HEK293 (cell line): ENCODE data around the gene ROR2.

ENCODE experiments used
- HOXC10 ChIP-seq: sonication (generic); formaldehyde crosslinking; IDR thresholded peaks from 2 replicates; pipeline ENCODE4 v1.8.1; 2023; ENCODE audit warnings: mild to moderate bottlenecking, missing genetic modification reagents
- IKZF3 ChIP-seq: fragments of 450-650 bp; IDR thresholded peaks from 2 replicates; pipeline ENCODE4 v1.5.0; 2018; ENCODE audit warnings: missing biosample characterization, mild to moderate bottlenecking, missing genetic modification characterization, moderate library complexity
- KLF10 ChIP-seq: fragments of 450-650 bp; IDR thresholded peaks from 2 replicates; pipeline ENCODE4 v1.5.1; 2018; ENCODE audit warnings: missing biosample characterization, mild to moderate bottlenecking, missing genetic modification characterization
- KLF7 ChIP-seq: fragments of 450-650 bp; formaldehyde crosslinking; IDR thresholded peaks from 2 replicates; pipeline ENCODE4 v1.5.1; 2016; ENCODE audit warnings: missing biosample characterization, missing genetic modification characterization, borderline replicate concordance
- KLF9 ChIP-seq: fragments of 450-650 bp; formaldehyde crosslinking; IDR thresholded peaks from 2 replicates; pipeline ENCODE4 v1.5.1; 2016; ENCODE audit warnings: missing biosample characterization, missing genetic modification characterization, low read depth
- MYNN ChIP-seq: fragments of 450-650 bp; formaldehyde crosslinking; IDR thresholded peaks from 2 replicates; pipeline ENCODE4 v1.5.1; 2016; ENCODE audit warnings: missing biosample characterization, missing genetic modification characterization, borderline replicate concordance
- TCF7L2 ChIP-seq: IDR thresholded peaks from 2 replicates; pipeline ENCODE4 v1.6.1; 2011; ENCODE audit warnings: low read depth, mild to moderate bottlenecking, inconsistent platforms, low read length, moderate library complexity, borderline replicate concordance
- ZBTB8A ChIP-seq: fragments of 450-650 bp; formaldehyde crosslinking; IDR thresholded peaks from 2 replicates; pipeline ENCODE4 v1.5.1; 2016; ENCODE audit warnings: missing biosample characterization, missing genetic modification characterization
- ZEB2 ChIP-seq: fragments of 450-650 bp; formaldehyde crosslinking; IDR thresholded peaks from 2 replicates; pipeline ENCODE4 v1.5.1; 2016; ENCODE audit warnings: missing biosample characterization, missing genetic modification characterization
- ZNF132 ChIP-seq: fragments of 450-650 bp; formaldehyde crosslinking; IDR thresholded peaks from 2 replicates; pipeline ENCODE4 v1.5.1; 2017; ENCODE audit warnings: missing biosample characterization, missing genetic modification characterization, borderline replicate concordance
- ZNF214 ChIP-seq: fragments of 450-650 bp; formaldehyde crosslinking; IDR thresholded peaks from 2 replicates; pipeline ENCODE4 v1.5.1; 2017; ENCODE audit warnings: missing biosample characterization, mild to moderate bottlenecking, missing genetic modification characterization, borderline replicate concordance
- ZNF24 ChIP-seq: fragments of 450-650 bp; formaldehyde crosslinking; IDR thresholded peaks from 2 replicates; pipeline ENCODE4 v1.5.1; 2016; ENCODE audit warnings: missing biosample characterization, missing genetic modification characterization
- ZNF391 ChIP-seq: fragments of 450-650 bp; formaldehyde crosslinking; IDR thresholded peaks from 2 replicates; pipeline ENCODE4 v1.5.1; 2016; ENCODE audit warnings: low read depth, missing biosample characterization, missing genetic modification characterization, borderline replicate concordance
- ZNF404 ChIP-seq: fragments of 450-650 bp; formaldehyde crosslinking; IDR thresholded peaks from 2 replicates; pipeline ENCODE4 v1.5.1; 2017; ENCODE audit warnings: missing biosample characterization, missing genetic modification characterization
- ZNF530 ChIP-seq: fragments of 450-650 bp; formaldehyde crosslinking; IDR thresholded peaks from 2 replicates; pipeline ENCODE4 v1.5.1; 2016; ENCODE audit warnings: low read depth, missing biosample characterization, missing genetic modification characterization
- ZNF560 ChIP-seq: fragments of 450-650 bp; formaldehyde crosslinking; IDR thresholded peaks from 2 replicates; pipeline ENCODE4 v1.5.1; 2017; ENCODE audit warnings: missing biosample characterization, missing genetic modification characterization, borderline replicate concordance
- ZNF623 ChIP-seq: fragments of 450-650 bp; formaldehyde crosslinking; IDR thresholded peaks from 2 replicates; pipeline ENCODE4 v1.5.1; 2016; ENCODE audit warnings: missing biosample characterization, missing genetic modification characterization
- ZNF664 ChIP-seq: fragments of 450-650 bp; formaldehyde crosslinking; IDR thresholded peaks from 2 replicates; pipeline ENCODE4 v1.5.1; 2016; ENCODE audit warnings: missing biosample characterization, missing genetic modification characterization
- ZNF747 ChIP-seq: fragments of 450-650 bp; formaldehyde crosslinking; IDR thresholded peaks from 2 replicates; pipeline ENCODE4 v1.5.1; 2016; ENCODE audit warnings: missing biosample characterization, missing genetic modification characterization
- ZNF843 ChIP-seq: fragments of 450-650 bp; formaldehyde crosslinking; IDR thresholded peaks from 2 replicates; pipeline ENCODE4 v1.5.1; 2016; ENCODE audit warnings: missing biosample characterization, missing genetic modification characterization
- ZSCAN30 ChIP-seq: fragments of 450-650 bp; IDR thresholded peaks from 2 replicates; pipeline ENCODE4 v1.5.1; 2018; ENCODE audit warnings: missing biosample characterization, mild to moderate bottlenecking, missing genetic modification characterization, moderate library complexity
- TF ChIP-seq, protein P1 (sequence below): fragments of 450-650 bp; IDR thresholded peaks from 2 replicates; pipeline ENCODE4 v1.5.1; 2018; ENCODE audit warnings: missing biosample characterization, mild to moderate bottlenecking, missing genetic modification characterization
- TF ChIP-seq, protein P2 (sequence below): fragments of 450-650 bp; formaldehyde crosslinking; IDR thresholded peaks from 2 replicates; pipeline ENCODE4 v1.5.1; 2017; ENCODE audit warnings: missing biosample characterization, missing genetic modification characterization
- TF ChIP-seq, protein P3 (sequence below): fragments of 450-650 bp; formaldehyde crosslinking; IDR thresholded peaks from 2 replicates; pipeline ENCODE4 v1.5.1; 2016; ENCODE audit warnings: missing biosample characterization, missing genetic modification characterization, borderline replicate concordance
- TF ChIP-seq, protein P4 (sequence below): fragments of 450-650 bp; formaldehyde crosslinking; IDR thresholded peaks from 2 replicates; pipeline ENCODE4 v1.5.1; 2016; ENCODE audit warnings: missing biosample characterization, missing genetic modification characterization
- TF ChIP-seq, protein P5 (sequence below): fragments of 450-650 bp; formaldehyde crosslinking; IDR thresholded peaks from 2 replicates; pipeline ENCODE4 v1.5.1; 2016; ENCODE audit warnings: missing biosample characterization, missing genetic modification characterization
- TF ChIP-seq, protein P6 (sequence below): fragments of 450-650 bp; formaldehyde crosslinking; IDR thresholded peaks from 2 replicates; pipeline ENCODE4 v1.5.1; 2016; ENCODE audit warnings: missing biosample characterization, missing genetic modification characterization

ROR2 gene

DNA sequence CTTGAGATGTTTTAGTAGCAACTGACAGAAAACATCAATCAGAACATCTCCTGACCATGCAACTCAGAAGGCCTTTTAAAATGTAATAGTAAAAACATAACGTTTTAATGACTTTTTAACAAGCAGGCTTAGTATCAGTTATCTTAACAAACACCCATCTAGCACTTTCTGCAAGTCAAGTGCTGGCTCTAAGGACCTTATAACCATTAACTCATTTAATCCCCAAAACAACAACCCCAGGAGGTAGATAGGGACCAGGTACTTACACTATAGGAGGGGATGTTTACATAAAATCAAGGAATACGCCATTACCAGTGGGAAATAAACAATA is 41.8 kb downstream of the ROR2 start (continued):
- TF ChIP-seq, protein P1, sequence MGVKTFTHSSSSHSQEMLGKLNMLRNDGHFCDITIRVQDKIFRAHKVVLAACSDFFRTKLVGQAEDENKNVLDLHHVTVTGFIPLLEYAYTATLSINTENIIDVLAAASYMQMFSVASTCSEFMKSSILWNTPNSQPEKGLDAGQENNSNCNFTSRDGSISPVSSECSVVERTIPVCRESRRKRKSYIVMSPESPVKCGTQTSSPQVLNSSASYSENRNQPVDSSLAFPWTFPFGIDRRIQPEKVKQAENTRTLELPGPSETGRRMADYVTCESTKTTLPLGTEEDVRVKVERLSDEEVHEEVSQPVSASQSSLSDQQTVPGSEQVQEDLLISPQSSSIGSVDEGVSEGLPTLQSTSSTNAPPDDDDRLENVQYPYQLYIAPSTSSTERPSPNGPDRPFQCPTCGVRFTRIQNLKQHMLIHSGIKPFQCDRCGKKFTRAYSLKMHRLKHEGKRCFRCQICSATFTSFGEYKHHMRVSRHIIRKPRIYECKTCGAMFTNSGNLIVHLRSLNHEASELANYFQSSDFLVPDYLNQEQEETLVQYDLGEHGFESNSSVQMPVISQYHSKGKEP (tag by site-specific recombination) = peak; percentile 37; the same call in 1 of the 2 replicates
- TF ChIP-seq ZNF391 (tag by site-specific recombination) (no peak), KLF9 (no peak), ZNF664 (tag by site-specific recombination) (no peak), ZNF132 (tag by site-specific recombination) (no peak), ZNF214 (tag by site-specific recombination) (no peak), ZSCAN30 (tag by site-specific recombination) (0 out of 2 replicates have a peak, but pooled peaks have one; percentile 18), ZNF530 (no peak), ZBTB8A (tag by site-specific recombination) (peak; percentile 36; the same call in 1 of the 2 replicates), ZNF623 (no peak), ZNF24 (tag by site-specific recombination) (no peak), IKZF3 (tag by site-specific recombination) (peak; percentile 76; the same call in 1 of the 2 replicates), KLF10 (peak; percentile 31; the same call in 1 of the 2 replicates), ZNF404 (tag by site-specific recombination) (no peak), ZNF560 (tag by site-specific recombination) (no peak), KLF7 (tag by site-specific recombination) (peak; percentile 54; the same call in 1 of the 2 replicates), MYNN (tag by site-specific recombination) (no peak), ZNF747 (no peak), ZNF843 (tag by site-specific recombination) (peak; percentile 84), HOXC10 (no peak), ZEB2 (no peak), TCF7L2 (peak; percentile 39; the same call in 1 of the 2 replicates)
- TF ChIP-seq, protein P2, sequence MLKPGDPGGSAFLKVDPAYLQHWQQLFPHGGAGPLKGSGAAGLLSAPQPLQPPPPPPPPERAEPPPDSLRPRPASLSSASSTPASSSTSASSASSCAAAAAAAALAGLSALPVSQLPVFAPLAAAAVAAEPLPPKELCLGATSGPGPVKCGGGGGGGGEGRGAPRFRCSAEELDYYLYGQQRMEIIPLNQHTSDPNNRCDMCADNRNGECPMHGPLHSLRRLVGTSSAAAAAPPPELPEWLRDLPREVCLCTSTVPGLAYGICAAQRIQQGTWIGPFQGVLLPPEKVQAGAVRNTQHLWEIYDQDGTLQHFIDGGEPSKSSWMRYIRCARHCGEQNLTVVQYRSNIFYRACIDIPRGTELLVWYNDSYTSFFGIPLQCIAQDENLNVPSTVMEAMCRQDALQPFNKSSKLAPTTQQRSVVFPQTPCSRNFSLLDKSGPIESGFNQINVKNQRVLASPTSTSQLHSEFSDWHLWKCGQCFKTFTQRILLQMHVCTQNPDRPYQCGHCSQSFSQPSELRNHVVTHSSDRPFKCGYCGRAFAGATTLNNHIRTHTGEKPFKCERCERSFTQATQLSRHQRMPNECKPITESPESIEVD = peak; percentile 84
- TF ChIP-seq, protein P3, sequence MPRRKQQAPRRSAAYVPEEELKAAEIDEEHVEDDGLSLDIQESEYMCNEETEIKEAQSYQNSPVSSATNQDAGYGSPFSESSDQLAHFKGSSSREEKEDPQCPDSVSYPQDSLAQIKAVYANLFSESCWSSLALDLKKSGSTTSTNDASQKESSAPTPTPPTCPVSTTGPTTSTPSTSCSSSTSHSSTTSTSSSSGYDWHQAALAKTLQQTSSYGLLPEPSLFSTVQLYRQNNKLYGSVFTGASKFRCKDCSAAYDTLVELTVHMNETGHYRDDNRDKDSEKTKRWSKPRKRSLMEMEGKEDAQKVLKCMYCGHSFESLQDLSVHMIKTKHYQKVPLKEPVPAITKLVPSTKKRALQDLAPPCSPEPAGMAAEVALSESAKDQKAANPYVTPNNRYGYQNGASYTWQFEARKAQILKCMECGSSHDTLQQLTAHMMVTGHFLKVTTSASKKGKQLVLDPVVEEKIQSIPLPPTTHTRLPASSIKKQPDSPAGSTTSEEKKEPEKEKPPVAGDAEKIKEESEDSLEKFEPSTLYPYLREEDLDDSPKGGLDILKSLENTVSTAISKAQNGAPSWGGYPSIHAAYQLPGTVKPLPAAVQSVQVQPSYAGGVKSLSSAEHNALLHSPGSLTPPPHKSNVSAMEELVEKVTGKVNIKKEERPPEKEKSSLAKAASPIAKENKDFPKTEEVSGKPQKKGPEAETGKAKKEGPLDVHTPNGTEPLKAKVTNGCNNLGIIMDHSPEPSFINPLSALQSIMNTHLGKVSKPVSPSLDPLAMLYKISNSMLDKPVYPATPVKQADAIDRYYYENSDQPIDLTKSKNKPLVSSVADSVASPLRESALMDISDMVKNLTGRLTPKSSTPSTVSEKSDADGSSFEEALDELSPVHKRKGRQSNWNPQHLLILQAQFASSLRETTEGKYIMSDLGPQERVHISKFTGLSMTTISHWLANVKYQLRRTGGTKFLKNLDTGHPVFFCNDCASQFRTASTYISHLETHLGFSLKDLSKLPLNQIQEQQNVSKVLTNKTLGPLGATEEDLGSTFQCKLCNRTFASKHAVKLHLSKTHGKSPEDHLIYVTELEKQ (tag by site-specific recombination) = peak; percentile 54; the same call in 1 of the 2 replicates
- TF ChIP-seq, protein P4, sequence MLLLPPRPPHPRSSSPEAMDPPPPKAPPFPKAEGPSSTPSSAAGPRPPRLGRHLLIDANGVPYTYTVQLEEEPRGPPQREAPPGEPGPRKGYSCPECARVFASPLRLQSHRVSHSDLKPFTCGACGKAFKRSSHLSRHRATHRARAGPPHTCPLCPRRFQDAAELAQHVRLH (tag by site-specific recombination) = 0 out of 2 replicates have a peak, but pooled peaks have one; percentile 17
- TF ChIP-seq, protein P5, sequence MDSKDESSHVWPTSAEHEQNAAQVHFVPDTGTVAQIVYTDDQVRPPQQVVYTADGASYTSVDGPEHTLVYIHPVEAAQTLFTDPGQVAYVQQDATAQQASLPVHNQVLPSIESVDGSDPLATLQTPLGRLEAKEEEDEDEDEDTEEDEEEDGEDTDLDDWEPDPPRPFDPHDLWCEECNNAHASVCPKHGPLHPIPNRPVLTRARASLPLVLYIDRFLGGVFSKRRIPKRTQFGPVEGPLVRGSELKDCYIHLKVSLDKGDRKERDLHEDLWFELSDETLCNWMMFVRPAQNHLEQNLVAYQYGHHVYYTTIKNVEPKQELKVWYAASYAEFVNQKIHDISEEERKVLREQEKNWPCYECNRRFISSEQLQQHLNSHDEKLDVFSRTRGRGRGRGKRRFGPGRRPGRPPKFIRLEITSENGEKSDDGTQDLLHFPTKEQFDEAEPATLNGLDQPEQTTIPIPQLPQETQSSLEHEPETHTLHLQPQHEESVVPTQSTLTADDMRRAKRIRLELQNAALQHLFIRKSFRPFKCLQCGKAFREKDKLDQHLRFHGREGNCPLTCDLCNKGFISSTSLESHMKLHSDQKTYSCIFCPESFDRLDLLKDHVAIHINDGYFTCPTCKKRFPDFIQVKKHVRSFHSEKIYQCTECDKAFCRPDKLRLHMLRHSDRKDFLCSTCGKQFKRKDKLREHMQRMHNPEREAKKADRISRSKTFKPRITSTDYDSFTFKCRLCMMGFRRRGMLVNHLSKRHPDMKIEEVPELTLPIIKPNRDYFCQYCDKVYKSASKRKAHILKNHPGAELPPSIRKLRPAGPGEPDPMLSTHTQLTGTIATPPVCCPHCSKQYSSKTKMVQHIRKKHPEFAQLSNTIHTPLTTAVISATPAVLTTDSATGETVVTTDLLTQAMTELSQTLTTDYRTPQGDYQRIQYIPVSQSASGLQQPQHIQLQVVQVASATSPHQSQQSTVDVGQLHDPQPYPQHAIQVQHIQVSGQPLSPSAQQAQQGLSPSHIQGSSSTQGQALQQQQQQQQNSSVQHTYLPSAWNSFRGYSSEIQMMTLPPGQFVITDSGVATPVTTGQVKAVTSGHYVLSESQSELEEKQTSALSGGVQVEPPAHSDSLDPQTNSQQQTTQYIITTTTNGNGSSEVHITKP (tag by site-specific recombination) = 0 out of 2 replicates have a peak, but pooled peaks have one; percentile 54
- TF ChIP-seq, protein P6, sequence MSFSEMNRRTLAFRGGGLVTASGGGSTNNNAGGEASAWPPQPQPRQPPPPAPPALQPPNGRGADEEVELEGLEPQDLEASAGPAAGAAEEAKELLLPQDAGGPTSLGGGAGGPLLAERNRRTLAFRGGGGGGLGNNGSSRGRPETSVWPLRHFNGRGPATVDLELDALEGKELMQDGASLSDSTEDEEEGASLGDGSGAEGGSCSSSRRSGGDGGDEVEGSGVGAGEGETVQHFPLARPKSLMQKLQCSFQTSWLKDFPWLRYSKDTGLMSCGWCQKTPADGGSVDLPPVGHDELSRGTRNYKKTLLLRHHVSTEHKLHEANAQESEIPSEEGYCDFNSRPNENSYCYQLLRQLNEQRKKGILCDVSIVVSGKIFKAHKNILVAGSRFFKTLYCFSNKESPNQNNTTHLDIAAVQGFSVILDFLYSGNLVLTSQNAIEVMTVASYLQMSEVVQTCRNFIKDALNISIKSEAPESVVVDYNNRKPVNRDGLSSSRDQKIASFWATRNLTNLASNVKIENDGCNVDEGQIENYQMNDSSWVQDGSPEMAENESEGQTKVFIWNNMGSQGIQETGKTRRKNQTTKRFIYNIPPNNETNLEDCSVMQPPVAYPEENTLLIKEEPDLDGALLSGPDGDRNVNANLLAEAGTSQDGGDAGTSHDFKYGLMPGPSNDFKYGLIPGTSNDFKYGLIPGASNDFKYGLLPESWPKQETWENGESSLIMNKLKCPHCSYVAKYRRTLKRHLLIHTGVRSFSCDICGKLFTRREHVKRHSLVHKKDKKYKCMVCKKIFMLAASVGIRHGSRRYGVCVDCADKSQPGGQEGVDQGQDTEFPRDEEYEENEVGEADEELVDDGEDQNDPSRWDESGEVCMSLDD (tag by site-specific recombination) = no peak
